ENCODE results near the gene VCPKMT.

VCPKMT gene

GRCh38 chr14:50122291-50122690 lies 5.9 kb upstream of the VCPKMT start:
- ChIA-PET POLR2A (no interaction called here), CTCF (no interaction called here)
- TF ChIP-seq FOXK2 (IDR thresholded peaks at IDR 0.05), result no peak
- TF ChIP-seq NFRKB (IDR thresholded peaks at IDR 0.05), result no peak
- TF ChIP-seq CTBP1 (IDR thresholded peaks at IDR 0.05; ENCODE audit: borderline replicate concordance), result no peak
- TF ChIP-seq SP1 (IDR thresholded peaks at IDR 0.05), result no peak
- TF ChIP-seq ZNF384 (IDR thresholded peaks at IDR 0.05), result no peak
- TF ChIP-seq TARDBP (IDR thresholded peaks at IDR 0.05), result no peak
- no peak for TF ChIP-seq ARNT (IDR thresholded peaks at IDR 0.05)
- TF ChIP-seq ELF4 (IDR thresholded peaks at IDR 0.05), result no peak
- no peak for TF ChIP-seq HDGF (IDR thresholded peaks at IDR 0.05; ENCODE audit: borderline replicate concordance)
- no peak for TF ChIP-seq BHLHE40 (IDR thresholded peaks at IDR 0.05; ENCODE audit: borderline replicate concordance)
- TF ChIP-seq L3MBTL2 (conservative IDR thresholded peaks at IDR 0.05), result no peak
- TF ChIP-seq SUZ12 (IDR thresholded peaks at IDR 0.05), result no peak
- no peak for TF ChIP-seq FOXM1 (IDR thresholded peaks at IDR 0.05; ENCODE audit: borderline replicate concordance)
- no peak for TF ChIP-seq LEF1 (IDR thresholded peaks at IDR 0.05; ENCODE audit: borderline replicate concordance)
- TF ChIP-seq PKNOX1 (IDR thresholded peaks at IDR 0.05), result no peak
- TF ChIP-seq FOXA1 (IDR thresholded peaks at IDR 0.05), result no peak
- DNase-seq (ENCODE audit: extremely low spot score), result no peak

GRCh38 chr14:50121486-50121885 lies 5.1 kb upstream of the VCPKMT start:
- ChIA-PET CTCF (no interaction called here), POLR2A (no interaction called here)
- DNase-seq (ENCODE audit: extremely low spot score), result no peak
- TF ChIP-seq ARNT (IDR thresholded peaks at IDR 0.05) (no peak), SP1 (IDR thresholded peaks at IDR 0.05) (no peak), L3MBTL2 (conservative IDR thresholded peaks at IDR 0.05) (no peak), NFRKB (IDR thresholded peaks at IDR 0.05) (no peak)

GRCh38 chr14:50117456-50117855 lies 1.1 kb upstream of the VCPKMT start:
- no peak for DNase-seq (ENCODE audit: extremely low spot score)
- TF ChIP-seq BHLHE40 (IDR thresholded peaks at IDR 0.05; ENCODE audit: borderline replicate concordance), result no peak
- no peak for TF ChIP-seq L3MBTL2 (conservative IDR thresholded peaks at IDR 0.05)
- no peak for TF ChIP-seq SUZ12 (IDR thresholded peaks at IDR 0.05)
- no peak for TF ChIP-seq ARNT (IDR thresholded peaks at IDR 0.05)
- no peak for TF ChIP-seq LEF1 (IDR thresholded peaks at IDR 0.05; ENCODE audit: borderline replicate concordance)
- no peak for TF ChIP-seq ELF4 (IDR thresholded peaks at IDR 0.05)
- no peak for TF ChIP-seq ZNF384 (IDR thresholded peaks at IDR 0.05)
- TF ChIP-seq FOXM1 (IDR thresholded peaks at IDR 0.05; ENCODE audit: borderline replicate concordance), result no peak
- TF ChIP-seq HDGF (IDR thresholded peaks at IDR 0.05; ENCODE audit: borderline replicate concordance), result no peak
- TF ChIP-seq TARDBP (IDR thresholded peaks at IDR 0.05), result no peak
- TF ChIP-seq FOXA1 (IDR thresholded peaks at IDR 0.05), result no peak
- TF ChIP-seq FOXK2 (IDR thresholded peaks at IDR 0.05), result no peak
- no peak for TF ChIP-seq CTBP1 (IDR thresholded peaks at IDR 0.05; ENCODE audit: borderline replicate concordance)
- no peak for TF ChIP-seq PKNOX1 (IDR thresholded peaks at IDR 0.05)
- TF ChIP-seq SP1 (IDR thresholded peaks at IDR 0.05), result no peak
- no peak for TF ChIP-seq NFRKB (IDR thresholded peaks at IDR 0.05)
- CTCF ChIA-PET, result interaction anchor here (0.6 kb wide), 2 partner anchors 125 to 411 kb away, joined by 3 to 8 read pairs; no protein-coding TSS in a partner anchor
- POLR2A ChIA-PET, result interaction anchor here (1.0 to 1.3 kb wide), 2 partner anchors 194 to 238 kb away, joined by 3 read pairs; partner anchors contain the start of gene L2HGDH

- POLR2A ChIA-PET, result interaction anchor here (0.9 to 1.9 kb wide), 9 partner anchors 9 to 443 kb away, joined by 3 to 8 read pairs (median 3); partner anchors contain the start of genes ATL1, L2HGDH and NEMF
Measured at GRCh38 chr14:50116966-50117365, 594 bp upstream of the VCPKMT start.

GRCh38 chr14:50113381-50114035 lies 2.9 kb downstream of the VCPKMT start:
- no peak for DNase-seq (ENCODE audit: extremely low spot score)
- CTCF ChIA-PET, result no interaction called here
- no peak for TF ChIP-seq TARDBP (IDR thresholded peaks at IDR 0.05)
- TF ChIP-seq SUZ12 (IDR thresholded peaks at IDR 0.05), result no peak
- TF ChIP-seq BHLHE40 (IDR thresholded peaks at IDR 0.05; ENCODE audit: borderline replicate concordance), result no peak
- TF ChIP-seq LEF1 (IDR thresholded peaks at IDR 0.05; ENCODE audit: borderline replicate concordance), result no peak
- TF ChIP-seq ARNT (IDR thresholded peaks at IDR 0.05), result no peak
- TF ChIP-seq SP1 (IDR thresholded peaks at IDR 0.05), result no peak
- POLR2A ChIA-PET, result no interaction called here

More at GRCh38 chr14:50116966-50117365, 594 bp upstream of the VCPKMT start:
- CTCF ChIA-PET, result interaction anchor here (0.6 to 1.2 kb wide), 4 partner anchors 126 to 411 kb away, joined by 3 to 8 read pairs (median 4); no protein-coding TSS in a partner anchor
- TF ChIP-seq BHLHE40 (IDR thresholded peaks at IDR 0.05; ENCODE audit: borderline replicate concordance) (no peak), L3MBTL2 (conservative IDR thresholded peaks at IDR 0.05) (no peak), NFRKB (IDR thresholded peaks at IDR 0.05) (no peak), FOXM1 (IDR thresholded peaks at IDR 0.05; ENCODE audit: borderline replicate concordance) (no peak), FOXA1 (IDR thresholded peaks at IDR 0.05) (no peak)
- DNase-seq (ENCODE audit: extremely low spot score), result no peak

- CTCF ChIA-PET, result no interaction called here
- no peak for DNase-seq (ENCODE audit: extremely low spot score)
- POLR2A ChIA-PET, result no interaction called here
- no peak for TF ChIP-seq ARNT (IDR thresholded peaks at IDR 0.05)
- TF ChIP-seq FOXA1 (IDR thresholded peaks at IDR 0.05), result no peak
- no peak for TF ChIP-seq FOXK2 (IDR thresholded peaks at IDR 0.05)
- TF ChIP-seq PKNOX1 (IDR thresholded peaks at IDR 0.05), result no peak
Measured at GRCh38 chr14:50110323-50111037, 5.9 kb downstream of the VCPKMT start.

Data from HEK293T (cell line).